Progenitor cell of endocrine pancreas (in vitro differentiated cells): ENCODE measurements around the gene MCM3AP. TPM values are rescaled to one million over a fixed set of nuclear protein-coding genes. Genes with fewer than 3 reads are reported as not detected.

Experiments used
- DNase-seq: peaks from one replicate; pipeline ENCODE4 v3.0.0; 2021; ENCODE audit warnings: low spot score; ENCODE audit not compliant: unreplicated experiment
- H3K27ac Mint-ChIP-seq: 2 replicates; pipeline ENCODE4 v1.8.0; 2021; ENCODE audit warnings: mild to moderate bottlenecking, moderate library complexity, mixed read lengths
- H3K27me3 Mint-ChIP-seq: 2 replicates; pipeline ENCODE4 v1.8.0; 2021; ENCODE audit warnings: mixed read lengths
- H3K36me3 Mint-ChIP-seq: 2 replicates; pipeline ENCODE4 v1.8.0; 2022; ENCODE audit warnings: mixed read lengths; ENCODE audit not compliant: insufficient read depth
- H3K4me1 Mint-ChIP-seq: 2 replicates; pipeline ENCODE4 v1.8.0; 2021; ENCODE audit warnings: low read depth, mixed read lengths
- H3K4me3 Mint-ChIP-seq: 2 replicates; pipeline ENCODE4 v1.8.0; 2021; ENCODE audit warnings: low read depth, mild to moderate bottlenecking, moderate library complexity, mixed read lengths
- H3K9me3 Mint-ChIP-seq: 2 replicates; pipeline ENCODE4 v1.8.0; 2021; ENCODE audit warnings: low read depth, mixed read lengths
- CTCF ChIP-seq: fragments of 200-600 bp; sonication (generic); IDR thresholded peaks from one replicate; pipeline ENCODE4 v1.5.0; 2021; ENCODE audit warnings: antibody characterized with exemption, mild to moderate bottlenecking; ENCODE audit not compliant: unreplicated experiment
- total RNA-seq: library from RNA; stranded (reverse); gene quantifications from 2 replicates; pipeline ENCODE4 v1.2.1, GENCODE V29; 2021

The MCM3AP gene
- total RNA-seq, 1 donor from 2014 or later: 131 TPM

- Mint-ChIP-seq H3K4me1 (no peaks in the 10 kb centered on the region), H3K9me3 (no peaks in the 10 kb centered on the region), H3K36me3 (peaks cover 14% of the 10 kb centered on the region), H3K4me3 (no peak overlapping the region), H3K27me3 (no peaks in the 10 kb centered on the region), H3K27ac (no peak overlapping the region)
- no peak for DNase-seq
- no peak for TF ChIP-seq CTCF
Measured at GRCh38 chr21:46207006-46207919, 78.1 kb downstream of the MCM3AP start.

- DNase-seq: no peak
- no peaks in the 10 kb centered on the region for H3K9me3 Mint-ChIP-seq
- no peak for TF ChIP-seq CTCF
- H3K27ac Mint-ChIP-seq: no peak overlapping the region
- H3K27me3 Mint-ChIP-seq: no peaks in the 10 kb centered on the region
- H3K4me1 Mint-ChIP-seq: no peaks in the 10 kb centered on the region
- H3K36me3 Mint-ChIP-seq: peaks cover 14% of the 10 kb centered on the region
- no peak overlapping the region for H3K4me3 Mint-ChIP-seq
Measured at GRCh38 chr21:46206163-46207005, 79.0 kb downstream of the MCM3AP start.

GRCh38 chr21:46205766-46206162 is 79.6 kb downstream of the MCM3AP start:
- no peaks in the 10 kb centered on the region for H3K4me1 Mint-ChIP-seq
- no peak overlapping the region for H3K4me3 Mint-ChIP-seq
- no peaks in the 10 kb centered on the region for H3K27me3 Mint-ChIP-seq
- no peaks in the 10 kb centered on the region for H3K9me3 Mint-ChIP-seq
- no peak for TF ChIP-seq CTCF
- no peak overlapping the region for H3K27ac Mint-ChIP-seq
- DNase-seq: no peak
- peaks cover 14% of the 10 kb centered on the region for H3K36me3 Mint-ChIP-seq

- no peaks in the 10 kb centered on the region for H3K27me3 Mint-ChIP-seq
- no peak overlapping the region for H3K4me3 Mint-ChIP-seq
- H3K4me1 Mint-ChIP-seq: no peaks in the 10 kb centered on the region
- DNase-seq: no peak
- peaks cover 17% of the 10 kb centered on the region for H3K36me3 Mint-ChIP-seq
- TF ChIP-seq CTCF: no peak
- H3K9me3 Mint-ChIP-seq: no peaks in the 10 kb centered on the region
- H3K27ac Mint-ChIP-seq: no peak overlapping the region
Measured at GRCh38 chr21:46205166-46205565, 80.2 kb downstream of the MCM3AP start.

GRCh38 chr21:46203203-46203600 is 82.2 kb downstream of the MCM3AP start:
- Mint-ChIP-seq H3K36me3 (peaks cover 34% of the 10 kb centered on the region), H3K9me3 (no peaks in the 10 kb centered on the region), H3K4me3 (no peak overlapping the region), H3K27ac (no peak overlapping the region), H3K4me1 (peaks cover 9% of the 10 kb centered on the region), H3K27me3 (no peaks in the 10 kb centered on the region)
- DNase-seq: no peak
- TF ChIP-seq CTCF: no peak
